Breast epithelium (tissue), 4 donors: Measurements from ENCODE around the gene RGS16. TPM values are rescaled to one million over a fixed set of nuclear protein-coding genes. Genes with fewer than 3 reads are reported as not detected.

Experiments used
- DNase-seq, 2 donors: peaks; one replicate each; pipeline ENCODE4 v3.0.0-alpha.2; 2019; ENCODE audit warnings: low spot score in 2 of 2
- H3K27ac ChIP-seq, 2 donors: fragments of 200-600 bp; sonication (generic) in 1 of 2; one replicate each; pipeline ENCODE4 v1.5.1; 2016 to 2019; ENCODE audit warnings: mild to moderate bottlenecking in 1 of 2
- H3K27me3 ChIP-seq, 2 donors: fragments of 200-600 bp; sonication (generic) in 1 of 2; one replicate each; pipeline versions ENCODE4 v1.5.1 to v1.6.0; 2017 to 2019; ENCODE audit warnings: control low read depth in 1 of 2, mild to moderate bottlenecking in 1 of 2
- H3K36me3 ChIP-seq: fragments of 200-600 bp; one replicate; pipeline ENCODE4 v1.5.1; 2019
- H3K4me1 ChIP-seq, 2 donors: fragments of 200-600 bp; sonication (generic); one replicate each; pipeline ENCODE4 v1.5.1; 2016 to 2019; ENCODE audit warnings: control low read depth in 1 of 2
- H3K4me3 ChIP-seq, 3 donors: fragments of 200-600 bp; sonication (generic); 1 replicate in 2 of 3; 2 replicates in 1 of 3; pipeline ENCODE4 v1.5.1; 2016 to 2019; ENCODE audit warnings: mild to moderate bottlenecking in 3 of 3, moderate library complexity in 2 of 3
- H3K9me3 ChIP-seq, 2 donors: fragments of 200-600 bp; sonication (generic) in 1 of 2; one replicate each; pipeline ENCODE4 v1.5.1; 2016 to 2019; ENCODE audit warnings: control low read depth in 1 of 2
- POLR2A ChIP-seq: fragments of 450-650 bp; IDR thresholded peaks from one replicate; pipeline ENCODE4 v1.6.1; 2016; ENCODE audit warnings: antibody characterized with exemption, mild to moderate bottlenecking, moderate library complexity
- POLR2AphosphoS5 ChIP-seq, 3 donors: sonication (generic); formaldehyde crosslinking; IDR thresholded peaks; one replicate each; pipeline ENCODE4 v1.6.1; 2017; ENCODE audit warnings: antibody characterized with exemption in 3 of 3
- intact Hi-C: fragments of 100-400 bp; cut with DNase I; formaldehyde crosslinking; loops from one replicate; pipeline ENCODE4 v1.15.1; 2023; ENCODE audit warnings: low total_unique reads
- total RNA-seq, 3 donors: library from RNA; depleted of rRNA; stranded (reverse); fragments of >200 nt; gene quantifications; one replicate each; pipeline ENCODE4 v1.1.0, GENCODE V29; 2016
- TF ChIP-seq, protein P1 (sequence below), 3 donors: fragments of 450-650 bp; IDR thresholded peaks; one replicate each; pipeline ENCODE4 v1.5.1; 2016 to 2017; ENCODE audit warnings: antibody characterized with exemption in 3 of 3, mild to moderate bottlenecking in 3 of 3, moderate library complexity in 3 of 3

RGS16 gene
- total RNA-seq, 3 donors from 2014 or later, result 1.3 to 6.3 (median 2.3) TPM

- Histone ChIP-seq H3K27me3 (no peaks in the 10 kb centered on the region), H3K36me3 (no peaks in the 10 kb centered on the region), H3K9me3 (no peaks in the 10 kb centered on the region), H3K4me1 (no peaks in the 10 kb centered on the region), H3K27ac (no peak overlapping the region), H3K4me3 (no peak overlapping the region)
- TF ChIP-seq POLR2AphosphoS5 (IDR thresholded peaks at IDR 0.05) (no peak), POLR2A (no peak)
- TF ChIP-seq, protein P1, sequence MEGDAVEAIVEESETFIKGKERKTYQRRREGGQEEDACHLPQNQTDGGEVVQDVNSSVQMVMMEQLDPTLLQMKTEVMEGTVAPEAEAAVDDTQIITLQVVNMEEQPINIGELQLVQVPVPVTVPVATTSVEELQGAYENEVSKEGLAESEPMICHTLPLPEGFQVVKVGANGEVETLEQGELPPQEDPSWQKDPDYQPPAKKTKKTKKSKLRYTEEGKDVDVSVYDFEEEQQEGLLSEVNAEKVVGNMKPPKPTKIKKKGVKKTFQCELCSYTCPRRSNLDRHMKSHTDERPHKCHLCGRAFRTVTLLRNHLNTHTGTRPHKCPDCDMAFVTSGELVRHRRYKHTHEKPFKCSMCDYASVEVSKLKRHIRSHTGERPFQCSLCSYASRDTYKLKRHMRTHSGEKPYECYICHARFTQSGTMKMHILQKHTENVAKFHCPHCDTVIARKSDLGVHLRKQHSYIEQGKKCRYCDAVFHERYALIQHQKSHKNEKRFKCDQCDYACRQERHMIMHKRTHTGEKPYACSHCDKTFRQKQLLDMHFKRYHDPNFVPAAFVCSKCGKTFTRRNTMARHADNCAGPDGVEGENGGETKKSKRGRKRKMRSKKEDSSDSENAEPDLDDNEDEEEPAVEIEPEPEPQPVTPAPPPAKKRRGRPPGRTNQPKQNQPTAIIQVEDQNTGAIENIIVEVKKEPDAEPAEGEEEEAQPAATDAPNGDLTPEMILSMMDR (IDR thresholded peaks at IDR 0.05), result no peak
- DNase-seq, result no peak
- intact Hi-C loops, result no loop called here
Observed at GRCh38 chr1:182627622-182628021, 23.4 kb upstream of the RGS16 start.

DNA sequence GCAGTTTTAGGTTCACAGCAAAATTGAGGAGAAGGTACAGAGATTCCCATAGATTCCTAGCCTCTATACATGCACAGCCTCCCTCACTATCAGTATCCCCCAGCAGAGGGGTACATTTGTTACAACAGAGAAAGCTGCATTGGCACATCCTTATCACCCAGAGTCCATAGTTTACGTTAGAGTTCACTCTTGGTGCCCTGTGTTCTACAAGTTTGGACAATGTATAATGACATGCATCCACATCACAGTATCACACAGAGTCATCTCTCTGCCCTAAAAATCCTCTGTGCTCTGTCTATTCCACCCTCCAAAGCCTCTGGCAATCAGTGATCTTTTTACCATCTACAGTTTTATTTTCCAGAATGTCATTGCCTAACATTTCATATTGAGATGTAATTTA is 22.3 kb upstream of the RGS16 start:
- Histone ChIP-seq H3K27ac (no peak overlapping the region), H3K4me3 (no peak overlapping the region), H3K4me1 (no peaks in the 10 kb centered on the region), H3K27me3 (no peaks in the 10 kb centered on the region), H3K9me3 (no peaks in the 10 kb centered on the region), H3K36me3 (no peaks in the 10 kb centered on the region)
- DNase-seq, result no peak
- intact Hi-C loops, result no loop called here
- TF ChIP-seq POLR2AphosphoS5 (IDR thresholded peaks at IDR 0.05) (no peak), POLR2A (no peak)
- TF ChIP-seq, protein P1 (IDR thresholded peaks at IDR 0.05), result no peak

GRCh38 chr1:182625719-182626504 is 21.7 kb upstream of the RGS16 start:
- Histone ChIP-seq H3K27me3 (no peaks in the 10 kb centered on the region), H3K27ac (no peak overlapping the region), H3K4me3 (no peak overlapping the region), H3K9me3 (no peaks in the 10 kb centered on the region), H3K4me1 (no peaks in the 10 kb centered on the region), H3K36me3 (no peaks in the 10 kb centered on the region)
- intact Hi-C loops, result no loop called here
- no peak for TF ChIP-seq POLR2A
- TF ChIP-seq POLR2AphosphoS5 (IDR thresholded peaks at IDR 0.05), result no peak
- TF ChIP-seq, protein P1 (IDR thresholded peaks at IDR 0.05), result no peak
- DNase-seq, result no peak

GRCh38 chr1:182625024-182625423 is 20.8 kb upstream of the RGS16 start:
- no peaks in the 10 kb centered on the region for H3K4me1 ChIP-seq
- no peak overlapping the region for H3K27ac ChIP-seq
- no peaks in the 10 kb centered on the region for H3K27me3 ChIP-seq
- no peak overlapping the region for H3K4me3 ChIP-seq
- no peaks in the 10 kb centered on the region for H3K36me3 ChIP-seq
- intact Hi-C loops, result no loop called here
- no peak for DNase-seq
- TF ChIP-seq, protein P1 (IDR thresholded peaks at IDR 0.05), result no peak
- H3K9me3 ChIP-seq, result no peaks in the 10 kb centered on the region

- no peak overlapping the region for H3K27ac ChIP-seq
- no peaks in the 10 kb centered on the region for H3K9me3 ChIP-seq
- H3K27me3 ChIP-seq, result no peaks in the 10 kb centered on the region
- H3K36me3 ChIP-seq, result no peaks in the 10 kb centered on the region
- H3K4me1 ChIP-seq, result no peaks in the 10 kb centered on the region
- DNase-seq, result no peak
- H3K4me3 ChIP-seq, result no peak overlapping the region
- intact Hi-C loops, result no loop called here
- no peak for TF ChIP-seq POLR2A
- no peak for TF ChIP-seq POLR2AphosphoS5 (IDR thresholded peaks at IDR 0.05)
- TF ChIP-seq, protein P1 (IDR thresholded peaks at IDR 0.05), result no peak
Observed at GRCh38 chr1:182624577-182624976, 20.4 kb upstream of the RGS16 start.
